Measurements from ENCODE around the gene DENND6B.

The DENND6B gene

GRCh38 chr22:50300620-50301257 is 26.1 kb downstream of the DENND6B start:
- FAIRE-seq (no peak), DNase-seq (ENCODE audit: insufficient read length, low spot score) (no peak)
- TF ChIP-seq TAF1 (IDR thresholded peaks at IDR 0.05; ENCODE audit: low read depth, low read length) (no peak), SPI1 (IDR thresholded peaks at IDR 0.05; ENCODE audit: low read depth, low read length) (no peak), PAX5 (IDR thresholded peaks at IDR 0.05; ENCODE audit: insufficient read depth, low read length, severe bottlenecking) (no peak)

- no peak for TF ChIP-seq POU2F2 (IDR thresholded peaks at IDR 0.05; ENCODE audit: low read depth, low read length)
- TF ChIP-seq TAF1 (IDR thresholded peaks at IDR 0.05; ENCODE audit: low read depth, low read length) = no peak
- TF ChIP-seq POLR2AphosphoS5 (IDR thresholded peaks at IDR 0.05; ENCODE audit: low read depth, low read length) = no peak
- TF ChIP-seq PAX5 (IDR thresholded peaks at IDR 0.05; ENCODE audit: insufficient read depth, low read length, severe bottlenecking) = no peak
- TF ChIP-seq POLR2A (IDR thresholded peaks at IDR 0.05; ENCODE audit: low read depth, low read length) = no peak
- no peak for TF ChIP-seq SPI1 (IDR thresholded peaks at IDR 0.05; ENCODE audit: low read depth, low read length)
- FAIRE-seq = no peak
- DNase-seq (ENCODE audit: insufficient read length, low spot score) = no peak
Measured at GRCh38 chr22:50299785-50300619, 26.8 kb downstream of the DENND6B start.

DNA sequence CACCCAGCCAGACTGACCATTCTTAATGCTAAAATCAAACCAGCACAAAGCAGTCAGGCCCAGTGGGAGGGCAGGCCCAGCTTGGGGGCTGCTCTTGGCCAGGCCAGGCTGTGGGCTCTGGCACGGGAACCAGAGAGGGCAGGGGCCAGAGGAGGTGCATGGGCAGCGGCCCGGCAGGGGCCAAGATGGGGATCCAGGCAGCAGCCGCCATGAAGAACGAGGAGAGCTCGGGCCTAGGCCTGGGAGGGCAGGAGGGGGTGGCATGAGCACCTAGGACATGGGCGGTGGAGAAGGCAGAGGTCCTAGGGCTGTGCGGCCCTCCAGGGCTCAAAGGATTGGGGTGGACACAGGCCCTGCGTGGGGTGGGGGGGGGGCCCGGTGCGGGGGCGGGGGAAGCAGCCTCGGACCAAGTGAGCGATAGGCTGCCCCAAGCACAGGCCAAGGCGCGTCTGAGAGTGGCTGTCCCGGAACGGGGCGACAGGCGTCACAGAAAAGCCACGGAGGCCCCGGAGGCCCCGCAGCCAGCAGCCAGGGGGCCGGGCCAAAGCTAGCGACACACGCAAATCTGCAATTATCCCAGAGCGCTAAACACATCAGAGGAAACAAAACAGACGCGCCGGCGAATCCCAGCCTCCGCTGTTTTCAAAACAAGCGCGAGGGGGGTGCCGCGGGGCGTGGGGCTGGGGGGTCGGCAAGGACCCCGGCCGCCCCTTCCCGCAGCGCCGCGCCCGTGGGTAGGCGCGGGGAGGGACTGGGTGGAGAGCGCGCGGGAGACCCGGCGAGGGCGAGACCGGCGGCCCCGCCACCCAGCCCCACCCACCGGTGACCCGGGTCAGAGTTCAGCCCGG is 27.7 kb downstream of the DENND6B start:
- FAIRE-seq = no peak
- TF ChIP-seq SPI1 (IDR thresholded peaks at IDR 0.05; ENCODE audit: low read depth, low read length) = no peak
- TF ChIP-seq TAF1 (IDR thresholded peaks at IDR 0.05; ENCODE audit: low read depth, low read length) = no peak
- TF ChIP-seq POLR2AphosphoS5 (IDR thresholded peaks at IDR 0.05; ENCODE audit: low read depth, low read length) = no peak
- no peak for TF ChIP-seq PAX5 (IDR thresholded peaks at IDR 0.05; ENCODE audit: insufficient read depth, low read length, severe bottlenecking)
- TF ChIP-seq POU2F2 (IDR thresholded peaks at IDR 0.05; ENCODE audit: low read depth, low read length) = no peak
- TF ChIP-seq POLR2A (IDR thresholded peaks at IDR 0.05; ENCODE audit: low read depth, low read length) = no peak

GRCh38 chr22:50298266-50298637 is 28.6 kb downstream of the DENND6B start:
- no peak for DNase-seq (ENCODE audit: insufficient read length, low spot score)
- TF ChIP-seq POLR2A (IDR thresholded peaks at IDR 0.05; ENCODE audit: low read depth, low read length) = no peak
- TF ChIP-seq POLR2AphosphoS5 (IDR thresholded peaks at IDR 0.05; ENCODE audit: low read depth, low read length) = no peak
- TF ChIP-seq PAX5 (IDR thresholded peaks at IDR 0.05; ENCODE audit: insufficient read depth, low read length, severe bottlenecking) = no peak
- TF ChIP-seq TAF1 (IDR thresholded peaks at IDR 0.05; ENCODE audit: low read depth, low read length) = no peak
- TF ChIP-seq SPI1 (IDR thresholded peaks at IDR 0.05; ENCODE audit: low read depth, low read length) = no peak
- TF ChIP-seq POU2F2 (IDR thresholded peaks at IDR 0.05; ENCODE audit: low read depth, low read length) = no peak
- no peak for FAIRE-seq

More for the DNA sequence above, 27.7 kb downstream of the DENND6B start:
- DNase-seq (ENCODE audit: insufficient read length, low spot score) = no peak

DNA sequence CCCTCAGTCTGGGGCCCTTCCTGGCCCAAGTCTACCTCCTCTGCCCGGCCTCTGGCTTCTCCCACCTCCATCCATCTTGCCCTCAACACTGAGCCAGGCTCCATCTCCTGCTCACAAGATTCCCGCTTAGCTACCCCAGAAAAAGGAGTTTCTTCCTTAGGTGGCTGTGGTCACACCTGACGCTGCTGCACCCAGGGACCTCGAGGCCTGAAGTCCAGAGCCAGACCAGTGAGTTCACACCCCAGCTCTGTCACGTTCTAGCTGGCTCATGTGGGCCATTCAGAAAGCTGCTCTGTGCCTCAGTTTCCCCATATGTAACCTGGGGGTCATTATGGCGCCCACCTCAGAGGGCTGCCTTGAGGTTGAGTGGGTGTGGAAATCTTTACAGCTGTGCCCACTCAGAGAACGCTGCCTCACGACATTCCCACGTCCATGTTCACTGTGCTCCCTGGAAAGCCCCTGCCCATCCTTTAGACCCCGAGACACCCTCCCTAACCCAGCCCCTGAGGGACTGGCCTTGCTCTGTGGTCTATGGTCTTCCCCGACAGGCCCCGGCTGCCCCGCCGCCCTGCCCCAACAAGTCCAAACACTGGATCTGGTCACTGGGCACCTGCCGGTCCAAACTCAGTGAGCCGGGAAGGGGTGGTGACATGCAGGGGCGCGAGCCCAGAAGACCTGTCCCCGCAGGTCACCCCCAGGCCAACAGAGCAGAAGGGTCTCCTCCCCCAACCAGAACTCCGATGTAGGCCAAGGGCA is 29.1 kb downstream of the DENND6B start:
- DNase-seq (ENCODE audit: insufficient read length, low spot score) = no peak
- no peak for FAIRE-seq
- TF ChIP-seq TAF1 (IDR thresholded peaks at IDR 0.05; ENCODE audit: low read depth, low read length) (no peak), POU2F2 (IDR thresholded peaks at IDR 0.05; ENCODE audit: low read depth, low read length) (no peak), POLR2A (IDR thresholded peaks at IDR 0.05; ENCODE audit: low read depth, low read length) (no peak), PAX5 (IDR thresholded peaks at IDR 0.05; ENCODE audit: insufficient read depth, low read length, severe bottlenecking) (no peak), POLR2AphosphoS5 (IDR thresholded peaks at IDR 0.05; ENCODE audit: low read depth, low read length) (no peak)

- no peak for FAIRE-seq
- no peak for DNase-seq (ENCODE audit: insufficient read length, low spot score)
- no peak for TF ChIP-seq TAF1 (IDR thresholded peaks at IDR 0.05; ENCODE audit: low read depth, low read length)
- TF ChIP-seq SPI1 (IDR thresholded peaks at IDR 0.05; ENCODE audit: low read depth, low read length) = no peak
- no peak for TF ChIP-seq PAX5 (IDR thresholded peaks at IDR 0.05; ENCODE audit: insufficient read depth, low read length, severe bottlenecking)
- TF ChIP-seq POU2F2 (IDR thresholded peaks at IDR 0.05; ENCODE audit: low read depth, low read length) = no peak
- TF ChIP-seq POLR2AphosphoS5 (IDR thresholded peaks at IDR 0.05; ENCODE audit: low read depth, low read length) = no peak
- TF ChIP-seq POLR2A (IDR thresholded peaks at IDR 0.05; ENCODE audit: low read depth, low read length) = no peak
Measured at GRCh38 chr22:50296658-50297490, 29.9 kb downstream of the DENND6B start.

- DNase-seq (ENCODE audit: insufficient read length, low spot score) (no peak), FAIRE-seq (peak; percentile 57)
- no peak for TF ChIP-seq TAF1 (IDR thresholded peaks at IDR 0.05; ENCODE audit: low read depth, low read length)
- no peak for TF ChIP-seq POLR2AphosphoS5 (IDR thresholded peaks at IDR 0.05; ENCODE audit: low read depth, low read length)
- TF ChIP-seq PAX5 (IDR thresholded peaks at IDR 0.05; ENCODE audit: insufficient read depth, low read length, severe bottlenecking) = no peak
Measured at GRCh38 chr22:50294319-50294656, 32.5 kb downstream of the DENND6B start.

All from GM12891 (cell line).